ENCODE results near the gene TFCP2.

DNA sequence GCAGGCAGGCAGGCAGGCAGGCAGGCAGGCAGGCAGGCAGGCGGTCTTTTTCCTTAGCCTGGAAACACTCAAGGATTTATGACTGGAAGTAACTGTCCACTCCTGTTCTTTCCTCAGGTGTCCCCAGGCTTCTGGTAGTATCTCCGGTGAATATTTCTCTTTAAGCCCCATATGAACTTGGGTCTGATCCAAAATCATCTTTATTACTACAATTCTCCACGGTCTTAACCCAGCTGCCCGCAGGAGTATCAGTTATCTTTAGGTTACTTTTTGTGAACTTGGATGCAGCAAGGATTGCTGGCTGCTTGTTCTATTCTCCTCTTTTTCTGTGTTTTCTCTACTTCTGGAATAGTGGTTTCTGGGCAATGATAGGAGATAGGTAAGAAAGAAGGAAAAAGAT lies 92.8 kb downstream of the TFCP2 start:
- TF ChIP-seq POLR2AphosphoS5 (IDR thresholded peaks at IDR 0.05), result no peak
- TF ChIP-seq POLR2A (IDR thresholded peaks at IDR 0.05), result no peak
